ENCODE data around the gene OTOA. TPM values are rescaled to one million over a fixed set of nuclear protein-coding genes. Genes with fewer than 3 reads are reported as not detected.

The OTOA gene
- total and polyA plus RNA-seq, 2 of the 8 experiments (the other 6 are each of a cell fraction or from before 2014, with no cell fraction given), result 0.06 to 0.32 TPM

GRCh38 chr16:21653571-21653970 is 10.2 kb upstream of the OTOA start:
- Histone ChIP-seq H3K79me2 (ENCODE audit: control insufficient read depth in 1 of 2, insufficient read depth in 2 of 2, low read length in 2 of 2) (peaks cover 0 to 2% of the 10 kb centered on the region in 2 experiments; a peak in 1 of 4 replicates), H3K9me3 (ENCODE audit: insufficient read depth in 2 of 2, low read depth in 1 of 2, low read length in 1 of 2) (no peaks in the 10 kb centered on the region), H3K23ac (ENCODE audit: insufficient read length) (no peak overlapping the region), H4K8ac (ENCODE audit: extremely low read depth, insufficient read depth, low read length) (no peak overlapping the region), H3K27me3 (replicated peaks in 1 of 4; ENCODE audit: control insufficient read depth in 3 of 4, extremely low read depth in 1 of 4, insufficient read depth in 3 of 4, low read length in 3 of 4) (no peaks in the 10 kb centered on the region), H3K18ac (ENCODE audit: extremely low read depth, low read length) (no peak overlapping the region), H3K27ac (ENCODE audit: low read depth, low read length) (no peak overlapping the region), H3K79me1 (ENCODE audit: low read depth, low read length) (no peaks in the 10 kb centered on the region), H3K4me2 (ENCODE audit: insufficient read depth in 1 of 2, low read depth in 2 of 2, low read length in 2 of 2) (no peak overlapping the region), H2BK120ac (replicated peaks; ENCODE audit: low read depth, low read length) (no peak overlapping the region), H2BK15ac (ENCODE audit: low read length) (no peak overlapping the region), H2AK5ac (ENCODE audit: low read depth, low read length) (no peak overlapping the region), H2BK5ac (ENCODE audit: low read depth, low read length) (no peak overlapping the region), H3K9ac (replicated peaks in 1 of 4; ENCODE audit: extremely low read depth in 1 of 4, low read depth in 3 of 4, low read length in 3 of 4) (no peak overlapping the region), H2BK20ac (ENCODE audit: low read length) (no peak overlapping the region), H3K14ac (ENCODE audit: insufficient read length) (no peak overlapping the region), H3K4me1 (replicated peaks in 1 of 4; ENCODE audit: control insufficient read depth in 3 of 4, insufficient read depth in 4 of 4, low read length in 3 of 4) (no peaks in the 10 kb centered on the region), H4K91ac (replicated peaks; ENCODE audit: insufficient read length, low read length) (no peak overlapping the region), H3K56ac (replicated peaks; ENCODE audit: insufficient read length, low read depth, low read length) (no peak overlapping the region), H2AFZ (ENCODE audit: low read length) (no peak overlapping the region), H4K5ac (ENCODE audit: insufficient read length, low read depth, low read length) (no peak overlapping the region), H2BK12ac (ENCODE audit: low read depth, low read length) (no peak overlapping the region), H3K23me2 (ENCODE audit: low read depth, low read length) (no peaks in the 10 kb centered on the region), H3K4me3 (ENCODE audit: extremely low read depth in 1 of 4, insufficient read depth in 2 of 4, low read depth in 3 of 4, low read length in 4 of 4) (no peak overlapping the region), H4K20me1 (replicated peaks in 1 of 2; ENCODE audit: control insufficient read depth in 1 of 2, insufficient read depth in 2 of 2, low read length in 2 of 2) (no peaks in the 10 kb centered on the region), H3K36me3 (ENCODE audit: control insufficient read depth in 2 of 4, insufficient read depth in 4 of 4, low read length in 3 of 4) (peaks cover 0 to 4% (median under 1%) of the 10 kb centered on the region in 4 experiments; a peak in 3 of 8 replicates), H3K4ac (replicated peaks; ENCODE audit: insufficient read length, low read depth, low read length) (no peak overlapping the region)
- ChIA-PET POLR2A (ENCODE audit: partially characterized antibody) (no interaction called here), CTCF (ENCODE audit: partially characterized antibody) (interaction anchor here (1.0 to 1.1 kb wide), 2 partner anchors 10 to 13 kb away, joined by 3 to 5 read pairs; no protein-coding TSS in a partner anchor)
- FAIRE-seq, result no peak
- DNase-seq (ENCODE audit: low read depth in 1 of 2, low spot score in 2 of 2), result no peak
- 88% methylated on average over 5 of the region's 5 CpGs; no CpG with 5 or more reads in 1 of the 2 experiments for WGBS, 2 experiments (ENCODE audit: extremely low coverage in 1 of 2, insufficient coverage in 1 of 2, insufficient read length in 1 of 2, insufficient replicate concordance in 2 of 2, low coverage in 1 of 2, low lambda C conversion rate in 2 of 2, missing lambda C conversion rate in 1 of 2)
- TF ChIP-seq CTCF (IDR thresholded peaks at IDR 0.05; ENCODE audit: control extremely low read depth in 1 of 3, insufficient read depth in 1 of 3, low read depth in 1 of 3, low read length in 3 of 3), result peak; percentile 12 to 21 (median 16); a peak in 2 of 4 replicates
- TF ChIP-seq CBX5 (IDR thresholded peaks at IDR 0.05; ENCODE audit: low read depth, low read length), result no peak
- TF ChIP-seq SIN3A (conservative IDR thresholded peaks at IDR 0.05 in 1 of 2, IDR thresholded peaks at IDR 0.05 in 1 of 2; ENCODE audit: low read depth in 1 of 2, low read length in 2 of 2), result no peak

All from H1 (cell line).